Endothelial cell of umbilical vein (primary cell): ENCODE results near the gene UBA6. TPM values are rescaled to one million over a fixed set of nuclear protein-coding genes. Genes with fewer than 3 reads are reported as not detected.

Experiments used
- BruUV-seq: library from RNA; stranded (reverse); fragments of 400-500 nt; replicated peaks from 2 replicates; lab custom pipeline; 2021; lab: Mats Ljungman, UMichigan
- CTCF ChIA-PET: fragments of 300-600, 350-600 bp; sonication (Branson Sonifier 250); formaldehyde crosslinking; loops from one replicate; lab custom pipeline; 2021; ENCODE audit warnings: antibody characterized with exemption, inconsistent platforms; lab: Charles Lee
- POLR2A ChIA-PET: fragments of 300-600, 350-600 bp; sonication (Branson Sonifier 250); formaldehyde crosslinking; loops from one replicate; lab custom pipeline; 2021; ENCODE audit warnings: antibody characterized with exemption, inconsistent platforms; lab: Charles Lee
- DNase-seq: peaks from one replicate; pipeline ENCODE4 v3.0.0-alpha.2; 2011; ENCODE audit warnings: low read depth, low spot score
- FAIRE-seq: peaks from 2 replicates; lab custom pipeline; 2011; peaks lifted over from hg19 to GRCh38; lab: Jason Lieb, UNC
- H2AFZ ChIP-seq: 2 replicates; pipeline ENCODE4 v1.6.0; 2012; ENCODE audit warnings: low read depth, low read length, control low read depth, inconsistent platforms
- H3K27ac ChIP-seq: 2 replicates; pipeline ENCODE4 v1.5.1; 2011; ENCODE audit warnings: low read depth, mild to moderate bottlenecking, control low read depth, low read length, moderate library complexity; ENCODE audit not compliant: insufficient read depth
- H3K27me3 ChIP-seq, 2 experiments: 2 replicates each; pipeline versions ENCODE4 v1.6.0 to v1.6.1; 2011; ENCODE audit warnings: low read length in 2 of 2, mixed read lengths in 1 of 2; ENCODE audit not compliant: control insufficient read depth in 2 of 2, insufficient read depth in 2 of 2
- H3K36me3 ChIP-seq, 2 experiments: 2 replicates in 1 of 2; 3 replicates in 1 of 2; pipeline ENCODE4 v1.5.1; 2011; ENCODE audit warnings: low read length in 2 of 2, mild to moderate bottlenecking in 1 of 2, moderate library complexity in 1 of 2; ENCODE audit not compliant: control insufficient read depth in 2 of 2, insufficient read depth in 2 of 2; ENCODE audit errors: extremely low read depth in 1 of 2
- H3K4me1 ChIP-seq: 3 replicates; pipeline ENCODE4 v1.5.1; 2011; ENCODE audit warnings: mild to moderate bottlenecking, low read length; ENCODE audit not compliant: control insufficient read depth, insufficient read depth; ENCODE audit errors: extremely low read depth
- H3K4me2 ChIP-seq: 2 replicates; pipeline ENCODE4 v1.6.1; 2011; ENCODE audit warnings: low read length, control low read depth, mixed read lengths; ENCODE audit not compliant: insufficient read depth
- H3K4me3 ChIP-seq, 3 experiments: fragments of 200-600 bp in 1 of 3; sonication (generic), shearing (Covaris generic) in 1 of 3; replicated peaks in 1 of 3; 2 replicates each; pipeline ENCODE4 v1.5.1; 2011 to 2016; ENCODE audit warnings: control low read depth in 3 of 3, low read length in 3 of 3, mild to moderate bottlenecking in 2 of 3, inconsistent platforms in 1 of 3, low read depth in 1 of 3, moderate library complexity in 1 of 3; ENCODE audit not compliant: insufficient read depth in 1 of 3
- H3K79me2 ChIP-seq: 2 replicates; pipeline ENCODE4 v1.6.0; 2012; ENCODE audit warnings: low read length, inconsistent platforms; ENCODE audit not compliant: control insufficient read depth, insufficient read depth
- H3K9ac ChIP-seq: replicated peaks from 2 replicates; pipeline ENCODE3; 2011; ENCODE audit warnings: low read length, control low read depth; ENCODE audit not compliant: insufficient read depth; ENCODE audit errors: extremely low read depth
- H3K9me1 ChIP-seq: replicated peaks from 3 replicates; pipeline ENCODE4 v1.6.0; 2011; ENCODE audit warnings: mild to moderate bottlenecking, low read length; ENCODE audit not compliant: control insufficient read depth, insufficient read depth; ENCODE audit errors: extremely low read depth
- H3K9me3 ChIP-seq: replicated peaks from 2 replicates; pipeline ENCODE4 v1.5.1; 2012; ENCODE audit warnings: low read length, inconsistent platforms; ENCODE audit not compliant: control insufficient read depth, insufficient read depth
- H4K20me1 ChIP-seq: replicated peaks from 2 replicates; pipeline ENCODE3; 2011; ENCODE audit warnings: mild to moderate bottlenecking, low read length; ENCODE audit not compliant: control insufficient read depth, insufficient read depth; ENCODE audit errors: extremely low read depth
- CTCF ChIP-seq, 2 donors: IDR thresholded peaks; 1 replicate in 1 of 2; 2 replicates in 1 of 2; pipeline ENCODE4 v1.5.1; 2011; ENCODE audit warnings: low read length in 2 of 2, mild to moderate bottlenecking in 2 of 2, moderate library complexity in 2 of 2, control low read depth in 1 of 2, inconsistent platforms in 1 of 2, low read depth in 1 of 2; ENCODE audit not compliant: insufficient read depth in 1 of 2; ENCODE audit errors: extremely low read depth in 1 of 2
- EZH2 ChIP-seq: IDR thresholded peaks from 2 replicates; pipeline ENCODE4 v1.6.1; 2012; ENCODE audit warnings: borderline replicate concordance, low read depth, mild to moderate bottlenecking, moderate library complexity, low read length, inconsistent platforms; ENCODE audit not compliant: severe bottlenecking
- FOS ChIP-seq: IDR thresholded peaks from 2 replicates; pipeline ENCODE4 v1.6.1; 2011; ENCODE audit warnings: mild to moderate bottlenecking, low read length, moderate library complexity, borderline replicate concordance; ENCODE audit not compliant: insufficient read depth
- GATA2 ChIP-seq: IDR thresholded peaks from 2 replicates; pipeline ENCODE4 v1.7.0; 2011; ENCODE audit warnings: low read depth, mild to moderate bottlenecking, moderate library complexity, mixed read lengths, low read length; ENCODE audit not compliant: insufficient read length, insufficient read depth
- JUN ChIP-seq: IDR thresholded peaks from 2 replicates; pipeline ENCODE4 v1.6.1; 2011; ENCODE audit warnings: borderline replicate concordance, low read depth; ENCODE audit not compliant: insufficient read length, insufficient read depth
- MAX ChIP-seq: IDR thresholded peaks from 2 replicates; pipeline ENCODE4 v1.6.1; 2011; ENCODE audit not compliant: insufficient read depth, insufficient read length
- MYC ChIP-seq: IDR thresholded peaks from one replicate; pipeline ENCODE4 v1.6.1; 2011; ENCODE audit warnings: mild to moderate bottlenecking, low read depth, low read length
- POLR2A ChIP-seq: IDR thresholded peaks from 2 replicates; pipeline ENCODE4 v1.6.1; 2012; ENCODE audit warnings: low read depth, mild to moderate bottlenecking, control low read depth, low read length
- POLR2AphosphoS5 ChIP-seq: IDR thresholded peaks from 2 replicates; pipeline ENCODE4 v1.6.1; 2012; ENCODE audit warnings: low read depth, mild to moderate bottlenecking, control low read depth, low read length, moderate library complexity; ENCODE audit not compliant: insufficient read depth
- dilution Hi-C: fragments of 300-500 bp; cut with MboI; formaldehyde crosslinking; loops from one replicate; pipeline ENCODE4 v1.15.0; 2019; ENCODE audit warnings: low sequenced_read_pairs; ENCODE audit not compliant: extremely low pct_ligation_motif_present
- intact Hi-C: fragments of 100-400 bp; cut with micrococcal nuclease; formaldehyde crosslinking; loops from one replicate; pipeline ENCODE4 v1.10.0; 2022
- polyA plus RNA-seq, 4 experiments: library from polyadenylated mRNA; depleted of rRNA in 3 of 4; stranded (reverse) in 3 of 4; unstranded in 1 of 4; fragments of >200 nt; gene quantifications; 2 replicates each; pipeline versions ENCODE4 v1.2.1 to v1.2.3, GENCODE V29; 2011 to 2012; ENCODE audit warnings: missing spikeins in 1 of 4
- total RNA-seq: library from RNA; stranded (reverse); gene quantifications from 2 replicates; pipeline ENCODE4 v1.2.3, GENCODE V29; 2021

The UBA6 gene
- total and polyA plus RNA-seq, 2 donors (not counting 3 experiments of a cell fraction or from before 2014, with no cell fraction given) = 30.9 to 96.4 TPM

DNA sequence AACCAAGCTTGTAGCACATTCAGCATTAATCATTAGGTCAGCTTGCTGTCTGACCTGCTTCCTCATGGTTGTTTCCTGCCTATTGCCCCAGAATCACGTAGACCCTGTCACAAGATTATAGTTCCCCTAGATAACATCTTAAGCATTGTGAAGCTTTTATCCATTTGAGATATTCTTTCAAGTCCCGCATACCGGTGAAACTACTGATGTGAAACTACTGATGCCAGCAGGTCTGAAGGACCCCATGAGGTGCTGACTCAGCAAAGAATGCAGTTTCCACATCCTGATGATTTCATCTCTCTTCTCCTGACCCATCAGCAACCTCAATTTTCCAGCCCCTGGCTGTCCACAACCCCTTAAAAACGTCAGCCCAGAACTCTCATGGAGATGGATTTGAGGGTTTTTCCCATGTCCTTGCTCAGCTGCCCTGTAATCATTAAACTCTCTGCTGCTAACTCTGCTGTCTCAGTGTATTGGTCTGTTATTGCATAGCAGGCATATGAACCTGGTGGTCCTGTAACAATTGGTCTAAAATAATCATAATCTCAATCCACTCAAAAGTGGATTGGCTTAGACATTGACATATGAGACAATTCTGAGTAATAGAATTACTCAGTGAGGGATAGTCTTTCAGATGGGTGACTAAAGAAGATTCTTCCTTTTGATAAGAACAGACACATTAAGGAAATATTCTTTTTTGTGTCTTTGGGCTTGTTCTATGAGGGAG is 26.3 kb upstream of the UBA6 start:
- peak; percentile 77 for TF ChIP-seq GATA2
- peak; percentile 46 for TF ChIP-seq FOS
- no peak for TF ChIP-seq POLR2A
- dilution Hi-C loops = no loop called here

GRCh38 chr4:67725981-67726380 is 25.0 kb upstream of the UBA6 start:
- FAIRE-seq (no peak), DNase-seq (no peak)
- H3K27ac ChIP-seq = no peak overlapping the region
- H3K9ac ChIP-seq = no peak overlapping the region
- H3K4me1 ChIP-seq = peaks cover 5% of the 10 kb centered on the region
- no TSS peak for BruUV-seq
- TF ChIP-seq MAX (no peak), GATA2 (no peak), POLR2AphosphoS5 (no peak), POLR2A (no peak), MYC (no peak), JUN (no peak), FOS (no peak), EZH2 (no peak), CTCF (IDR thresholded peaks at IDR 0.05; ENCODE audit: extremely low read depth in 1 of 2, insufficient read depth in 1 of 2, low read depth in 1 of 2, low read length in 2 of 2) (no peak)
- H3K9me1 ChIP-seq = no peaks in the 10 kb centered on the region
- H3K27me3 ChIP-seq = no peaks in the 10 kb centered on the region
- H3K4me3 ChIP-seq = no peak overlapping the region
- no peak overlapping the region for H3K4me2 ChIP-seq
- CTCF ChIA-PET = interaction anchor here (0.5 to 6.0 kb wide), 2 partner anchors 21 to 85 kb away, joined by 4 to 27 read pairs; no protein-coding TSS in a partner anchor
- no peaks in the 10 kb centered on the region for H3K79me2 ChIP-seq
- no peaks in the 10 kb centered on the region for H3K9me3 ChIP-seq
- dilution Hi-C loops (no loop called here), intact Hi-C loops (no loop called here)
- no peak overlapping the region for H2AFZ ChIP-seq
- no peaks in the 10 kb centered on the region for H4K20me1 ChIP-seq
- no peaks in the 10 kb centered on the region for H3K36me3 ChIP-seq
- POLR2A ChIA-PET = no interaction called here

More for the DNA sequence above, 26.3 kb upstream of the UBA6 start:
- Histone ChIP-seq H4K20me1 (no peaks in the 10 kb centered on the region), H3K9ac (no peak overlapping the region), H3K79me2 (no peaks in the 10 kb centered on the region), H3K4me1 (no peaks in the 10 kb centered on the region), H3K27me3 (no peaks in the 10 kb centered on the region), H3K27ac (no peak overlapping the region), H3K9me1 (no peaks in the 10 kb centered on the region), H3K36me3 (no peaks in the 10 kb centered on the region), H3K4me2 (no peak overlapping the region), H2AFZ (no peak overlapping the region), H3K4me3 (no peak overlapping the region), H3K9me3 (no peaks in the 10 kb centered on the region)
- no TSS peak for BruUV-seq
- intact Hi-C loops = no loop called here
- FAIRE-seq (peak; percentile 61), DNase-seq (peak; percentile 29)
- CTCF ChIA-PET = interaction anchor here (6.0 kb wide), 1 partner anchor 19 kb away, joined by 27 read pairs; no protein-coding TSS in a partner anchor
- POLR2A ChIA-PET = interaction anchor here (0.9 kb wide), 1 partner anchor 26 kb away, joined by 3 read pairs; the partner anchor contains the start of gene UBA6
